ENCODE measurements around the gene WDR27.
"Not testable (repeated sequence)": the region's sequence is repeated elsewhere in the genome, so short reads cannot be mapped to it uniquely, and the experiment has no call there.

- not testable (repeated sequence) for TF ChIP-seq POLR2AphosphoS5, CTCF (IDR thresholded peaks at IDR 0.05)
Measured at GRCh38 chr6:169511785-169512184, 190.0 kb downstream of the WDR27 start.
